Measurements from ENCODE around the gene PRSS48. TPM values are rescaled to one million over a fixed set of nuclear protein-coding genes. Genes with fewer than 3 reads are reported as not detected.
"Not testable (repeated sequence)": the region's sequence is repeated elsewhere in the genome, so short reads cannot be mapped to it uniquely, and the experiment has no call there.

The PRSS48 gene
- total and polyA plus RNA-seq, 8 donors, result not detected

- Histone ChIP-seq H3K27me3 (no peaks in the 10 kb centered on the region), H3K4me3 (no peak overlapping the region), H3K9me3 (no peaks in the 10 kb centered on the region), H3K36me3 (no peaks in the 10 kb centered on the region), H3K4me1 (peaks cover 0 to 8% (median 4%) of the 10 kb centered on the region in 4 donors), H3K27ac (no peak overlapping the region)
- TF ChIP-seq EP300 (IDR thresholded peaks at IDR 0.05), result no peak
- TF ChIP-seq, protein P1, sequence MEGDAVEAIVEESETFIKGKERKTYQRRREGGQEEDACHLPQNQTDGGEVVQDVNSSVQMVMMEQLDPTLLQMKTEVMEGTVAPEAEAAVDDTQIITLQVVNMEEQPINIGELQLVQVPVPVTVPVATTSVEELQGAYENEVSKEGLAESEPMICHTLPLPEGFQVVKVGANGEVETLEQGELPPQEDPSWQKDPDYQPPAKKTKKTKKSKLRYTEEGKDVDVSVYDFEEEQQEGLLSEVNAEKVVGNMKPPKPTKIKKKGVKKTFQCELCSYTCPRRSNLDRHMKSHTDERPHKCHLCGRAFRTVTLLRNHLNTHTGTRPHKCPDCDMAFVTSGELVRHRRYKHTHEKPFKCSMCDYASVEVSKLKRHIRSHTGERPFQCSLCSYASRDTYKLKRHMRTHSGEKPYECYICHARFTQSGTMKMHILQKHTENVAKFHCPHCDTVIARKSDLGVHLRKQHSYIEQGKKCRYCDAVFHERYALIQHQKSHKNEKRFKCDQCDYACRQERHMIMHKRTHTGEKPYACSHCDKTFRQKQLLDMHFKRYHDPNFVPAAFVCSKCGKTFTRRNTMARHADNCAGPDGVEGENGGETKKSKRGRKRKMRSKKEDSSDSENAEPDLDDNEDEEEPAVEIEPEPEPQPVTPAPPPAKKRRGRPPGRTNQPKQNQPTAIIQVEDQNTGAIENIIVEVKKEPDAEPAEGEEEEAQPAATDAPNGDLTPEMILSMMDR (IDR thresholded peaks at IDR 0.05), result no peak
- TF ChIP-seq POLR2AphosphoS5 (IDR thresholded peaks at IDR 0.05), result no peak
- TF ChIP-seq POLR2A (IDR thresholded peaks at IDR 0.05), result no peak
- WGBS, 5 donors, result 69 to 97% (median 91%) methylated on average over 2 of the region's 2 CpGs
- intact Hi-C loops (cut with DNase I; ENCODE audit: low total_unique reads), result no loop called here
- no peak for DNase-seq
Observed at GRCh38 chr4:151248519-151248918, 28.4 kb upstream of the PRSS48 start.

DNA sequence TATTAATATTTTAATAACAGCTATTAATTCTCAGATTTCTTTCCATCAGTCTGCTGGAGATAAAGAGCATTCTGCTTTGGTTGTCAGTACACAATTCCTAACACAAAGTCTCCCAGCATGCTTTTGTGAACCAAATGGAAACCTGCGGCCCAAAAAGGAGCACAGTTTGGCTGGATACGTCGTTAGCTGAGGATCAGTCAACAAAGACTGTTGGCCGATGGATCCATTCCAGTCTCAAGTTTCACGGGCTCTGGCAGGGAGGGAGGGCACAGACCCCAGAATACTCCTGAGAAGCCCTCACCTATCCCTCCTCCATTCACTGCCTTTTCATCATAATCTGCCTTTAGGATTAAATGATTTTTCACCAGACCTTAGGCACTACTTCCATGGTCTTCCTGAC, 26.3 kb upstream of the PRSS48 start:
- Histone ChIP-seq H3K36me3 (no peaks in the 10 kb centered on the region), H3K27ac (no peak overlapping the region), H3K4me1 (peaks cover 0 to 4% (median 0%) of the 10 kb centered on the region in 4 donors), H3K27me3 (no peaks in the 10 kb centered on the region), H3K9me3 (no peaks in the 10 kb centered on the region), H3K4me3 (no peak overlapping the region)
- WGBS, 5 donors, result 70 to 84% (median 76%) methylated on average over 5 of the region's 5 CpGs
- TF ChIP-seq POLR2A (IDR thresholded peaks at IDR 0.05) (no peak), EP300 (IDR thresholded peaks at IDR 0.05) (no peak), POLR2AphosphoS5 (IDR thresholded peaks at IDR 0.05) (no peak)
- TF ChIP-seq, protein P1 (IDR thresholded peaks at IDR 0.05), result no peak
- intact Hi-C loops (cut with DNase I; ENCODE audit: low total_unique reads), result no loop called here
- DNase-seq, result no peak

GRCh38 chr4:151251603-151252304, 25.2 kb upstream of the PRSS48 start:
- Histone ChIP-seq H3K27me3 (no peaks in the 10 kb centered on the region), H3K9me3 (no peaks in the 10 kb centered on the region), H3K4me3 (no peak overlapping the region), H3K4me1 (peaks cover 0 to 9% (median 0%) of the 10 kb centered on the region in 4 donors), H3K36me3 (no peaks in the 10 kb centered on the region), H3K27ac (no peak overlapping the region)
- WGBS, 5 donors, result 23 to 43% (median 29%) methylated on average over 2 of the region's 2 CpGs
- DNase-seq, result no peak
- TF ChIP-seq, protein P1 (IDR thresholded peaks at IDR 0.05), result no peak
- TF ChIP-seq POLR2AphosphoS5 (IDR thresholded peaks at IDR 0.05), result no peak
- TF ChIP-seq POLR2A (IDR thresholded peaks at IDR 0.05), result no peak
- no peak for TF ChIP-seq EP300 (IDR thresholded peaks at IDR 0.05)
- intact Hi-C loops (cut with DNase I; ENCODE audit: low total_unique reads), result no loop called here

DNA sequence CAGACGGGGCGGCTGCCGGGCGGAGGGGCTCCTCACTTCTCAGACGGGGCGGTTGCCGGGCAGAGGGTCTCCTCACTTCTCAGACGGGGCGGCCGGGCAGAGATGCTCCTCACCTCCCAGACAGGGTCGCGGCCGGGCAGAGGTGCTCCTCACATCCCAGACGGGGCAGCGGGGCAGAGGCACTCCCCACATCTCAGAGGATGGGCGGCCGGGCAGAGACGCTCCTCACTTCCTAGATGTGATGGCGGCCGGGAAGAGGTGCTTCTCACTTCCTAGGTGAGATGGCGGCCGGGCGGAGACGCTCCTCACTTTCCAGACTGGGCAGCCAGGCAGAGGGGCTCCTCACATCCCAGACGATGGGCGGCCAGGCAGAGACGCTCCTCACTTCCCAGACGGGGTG, 21.7 kb upstream of the PRSS48 start:
- H3K36me3 ChIP-seq, DNase-seq: not testable (repeated sequence)
- 90 to 100% (median 97%) methylated on average over 3 to 16 of the region's 28 CpGs for WGBS, 5 donors

DNA sequence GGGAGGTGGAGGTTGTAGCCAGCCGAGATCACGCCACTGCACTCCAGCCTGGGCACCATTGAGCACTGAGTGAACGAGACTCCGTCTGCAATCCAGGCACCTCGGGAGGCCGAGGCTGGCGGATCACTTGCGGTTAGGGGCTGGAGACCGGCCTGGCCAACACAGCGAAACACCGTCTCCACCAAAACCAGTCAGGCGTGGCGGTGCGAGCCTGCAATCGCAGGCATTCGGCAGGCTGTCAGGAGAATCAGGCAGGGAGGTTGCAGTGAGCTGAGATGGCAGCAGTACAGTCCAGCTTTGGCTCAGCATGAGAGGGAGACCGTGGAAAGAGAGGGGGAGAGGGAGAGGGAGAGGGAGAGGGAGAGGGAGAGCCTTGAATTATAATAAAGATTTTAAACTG, 21.3 kb upstream of the PRSS48 start:
- H3K27me3 ChIP-seq; H3K4me3 ChIP-seq; H3K4me1 ChIP-seq; intact Hi-C loops (cut with DNase I; ENCODE audit: low total_unique reads); H3K36me3 ChIP-seq; DNase-seq; H3K9me3 ChIP-seq; H3K27ac ChIP-seq: not testable (repeated sequence)
- 72 to 91% (median 85%) methylated on average over 5 to 17 of the region's 17 CpGs for WGBS, 5 donors

More for the DNA sequence above, 21.7 kb upstream of the PRSS48 start:
- intact Hi-C loops (cut with DNase I; ENCODE audit: low total_unique reads); H3K4me3 ChIP-seq; H3K27ac ChIP-seq; H3K9me3 ChIP-seq; H3K4me1 ChIP-seq; H3K27me3 ChIP-seq: not testable (repeated sequence)
